CD4-positive, alpha-beta memory T cell (primary cell): ENCODE results near the gene ATP6V1G1. TPM values are rescaled to one million over a fixed set of nuclear protein-coding genes. Genes with fewer than 3 reads are reported as not detected.
"Not testable (repeated sequence)": the region's sequence is repeated elsewhere in the genome, so short reads cannot be mapped to it uniquely, and the experiment has no call there.

Experiments used
- CTCF ChIA-PET: fragments of 350-600 bp; sonication (Branson Sonifier 250); formaldehyde crosslinking; loops from one replicate; lab custom pipeline; 2021; ENCODE audit warnings: inconsistent platforms; ENCODE audit not compliant: partially characterized antibody; lab: Charles Lee
- POLR2A ChIA-PET: fragments of 350-600 bp; sonication (Branson Sonifier 250); formaldehyde crosslinking; loops from one replicate; lab custom pipeline; 2021; ENCODE audit not compliant: partially characterized antibody; lab: Charles Lee
- DNase-seq, 5 donors: peaks; one replicate each; pipeline versions ENCODE4 v3.0.0 to v3.0.0-alpha.2; 2020 to 2022; ENCODE audit warnings: mixed read lengths in 1 of 5
- H3K27ac ChIP-seq: one replicate; pipeline ENCODE4 v1.7.0; 2013; ENCODE audit warnings: low read depth, low read length
- H3K27me3 ChIP-seq: 2 replicates; pipeline ENCODE4 v1.7.0; 2013; ENCODE audit warnings: mild to moderate bottlenecking, low read length, moderate library complexity; ENCODE audit not compliant: insufficient read depth
- H3K36me3 ChIP-seq: 2 replicates; pipeline ENCODE4 v1.7.0; 2013; ENCODE audit warnings: mild to moderate bottlenecking, low read length, moderate library complexity; ENCODE audit not compliant: insufficient read depth
- H3K4me1 ChIP-seq: 2 replicates; pipeline ENCODE4 v1.7.0; 2013; ENCODE audit warnings: mild to moderate bottlenecking, low read length, moderate library complexity; ENCODE audit not compliant: insufficient read depth
- H3K4me3 ChIP-seq, 2 donors: one replicate each; pipeline ENCODE4 v1.7.0; 2013; ENCODE audit warnings: low read length in 2 of 2, mild to moderate bottlenecking in 1 of 2
- H3K9me3 ChIP-seq, 2 donors: one replicate each; pipeline ENCODE4 v1.7.0; 2013; ENCODE audit warnings: low read length in 2 of 2, control low read depth in 1 of 2; ENCODE audit not compliant: control insufficient read depth in 1 of 2
- H3K27ac Mint-ChIP-seq, 7 donors: one replicate each; pipeline ENCODE4 v1.8.0; 2020 to 2021; ENCODE audit warnings: mixed read lengths in 7 of 7, mild to moderate bottlenecking in 6 of 7, inconsistent platforms in 3 of 7, moderate library complexity in 3 of 7
- H3K27me3 Mint-ChIP-seq, 2 donors: one replicate each; pipeline ENCODE4 v1.8.0; 2020 to 2021; ENCODE audit warnings: mixed read lengths in 2 of 2
- H3K36me3 Mint-ChIP-seq, 2 donors: one replicate each; pipeline ENCODE4 v1.8.0; 2020 to 2021; ENCODE audit warnings: mixed read lengths in 2 of 2, inconsistent platforms in 1 of 2, mild to moderate bottlenecking in 1 of 2
- H3K4me1 Mint-ChIP-seq, 4 donors: one replicate each; pipeline ENCODE4 v1.8.0; 2020 to 2021; ENCODE audit warnings: mixed read lengths in 4 of 4, mild to moderate bottlenecking in 1 of 4
- H3K4me3 Mint-ChIP-seq, 8 donors: one replicate each; pipeline ENCODE4 v1.8.0; 2020 to 2021; ENCODE audit warnings: mixed read lengths in 8 of 8, mild to moderate bottlenecking in 7 of 8, moderate library complexity in 6 of 8, inconsistent platforms in 3 of 8
- H3K9me3 Mint-ChIP-seq, 8 donors: one replicate each; pipeline ENCODE4 v1.8.0; 2020 to 2021; ENCODE audit warnings: mixed read lengths in 8 of 8, mild to moderate bottlenecking in 5 of 8, inconsistent platforms in 3 of 8, moderate library complexity in 1 of 8
- intact Hi-C: fragments of 100-400 bp; cut with micrococcal nuclease; formaldehyde crosslinking; loops from one replicate; pipeline ENCODE4 v1.15.1; 2023
- polyA plus RNA-seq, 2 donors: library from polyadenylated mRNA; unstranded; fragments of 300-500 nt; fragmentation: Illumina TruSeq; gene quantifications; one replicate each; pipeline ENCODE4 v1.2.3, GENCODE V29; 2021
- total RNA-seq, 2 experiments: library from RNA; stranded (reverse); gene quantifications; one replicate each; pipeline ENCODE4 v1.2.3, GENCODE V29; 2021

The ATP6V1G1 gene
- total and polyA plus RNA-seq, 4 experiments from 2014 or later, result 121 to 449 (median 198) TPM

- H3K4me1 ChIP-seq, H3K36me3 Mint-ChIP-seq: not testable (repeated sequence)
- POLR2A ChIA-PET, result interaction anchor here (1.3 kb wide), 2 partner anchors 9 to 11 kb away, joined by 3 to 5 read pairs; partner anchors contain the start of gene ATP6V1G1
These were observed 10.8 kb upstream of the ATP6V1G1 start for GRCh38 chr9:114576779-114577178.

GRCh38 chr9:114578134-114578533 lies 9.4 kb upstream of the ATP6V1G1 start:
- intact Hi-C loops, H3K9me3 Mint-ChIP-seq, H3K36me3 ChIP-seq, H3K4me1 Mint-ChIP-seq, H3K27me3 ChIP-seq, H3K4me1 ChIP-seq, H3K27ac ChIP-seq, H3K36me3 Mint-ChIP-seq, H3K9me3 ChIP-seq, H3K4me3 ChIP-seq, DNase-seq, H3K4me3 Mint-ChIP-seq, H3K27me3 Mint-ChIP-seq: not testable (repeated sequence)
- POLR2A ChIA-PET, result interaction anchor here (0.7 kb wide), 1 partner anchor 94 kb away, joined by 3 read pairs; no protein-coding TSS in a partner anchor
- CTCF ChIA-PET, result interaction anchor here (1.6 kb wide), 1 partner anchor 75 kb away, joined by 3 read pairs; no protein-coding TSS in a partner anchor
- H3K27ac Mint-ChIP-seq, result peak overlapping the region in 1 of 7 donors; percentile 73

More at GRCh38 chr9:114576779-114577178, 10.8 kb upstream of the ATP6V1G1 start:
- H3K36me3 ChIP-seq, H3K27me3 ChIP-seq, H3K9me3 ChIP-seq, H3K27ac ChIP-seq, H3K27me3 Mint-ChIP-seq, DNase-seq, H3K27ac Mint-ChIP-seq, H3K9me3 Mint-ChIP-seq, H3K4me1 Mint-ChIP-seq, H3K4me3 ChIP-seq, H3K4me3 Mint-ChIP-seq, intact Hi-C loops: not testable (repeated sequence)
- CTCF ChIA-PET, result interaction anchor here (0.7 to 1.6 kb wide), 3 partner anchors 11 to 77 kb away, joined by 3 to 6 read pairs (median 6); partner anchors contain the start of gene ATP6V1G1

GRCh38 chr9:114580609-114581193 lies 6.9 kb upstream of the ATP6V1G1 start:
- no peaks in the 10 kb centered on the region for H3K27me3 ChIP-seq
- Mint-ChIP-seq H3K36me3 (no peaks in the 10 kb centered on the region), H3K9me3 (no peaks in the 10 kb centered on the region), H3K4me3 (no peak overlapping the region), H3K4me1 (no peaks in the 10 kb centered on the region), H3K27ac (no peak overlapping the region), H3K27me3 (peaks cover 0 to 3% of the 10 kb centered on the region in 2 donors)
- H3K4me1 ChIP-seq, result no peaks in the 10 kb centered on the region
- no peak overlapping the region for H3K27ac ChIP-seq
- CTCF ChIA-PET, result interaction anchor here (2.3 kb wide), 1 partner anchor 175 kb away, joined by 4 read pairs; no protein-coding TSS in a partner anchor
- POLR2A ChIA-PET, result no interaction called here
- no peak for DNase-seq
- H3K4me3 ChIP-seq, result no peak overlapping the region
- H3K9me3 ChIP-seq, result no peaks in the 10 kb centered on the region
- no peaks in the 10 kb centered on the region for H3K36me3 ChIP-seq
- intact Hi-C loops, result no loop called here

GRCh38 chr9:114583371-114584155 lies 4.0 kb upstream of the ATP6V1G1 start:
- no peak overlapping the region for H3K4me3 ChIP-seq
- Mint-ChIP-seq H3K27ac (no peak overlapping the region), H3K36me3 (peaks cover 7 to 12% of the 10 kb centered on the region in 2 donors), H3K4me1 (peaks cover 5 to 18% (median 12%) of the 10 kb centered on the region in 4 donors), H3K27me3 (peaks cover 0 to 3% of the 10 kb centered on the region in 2 donors), H3K4me3 (no peak overlapping the region), H3K9me3 (no peaks in the 10 kb centered on the region)
- ChIA-PET POLR2A (no interaction called here), CTCF (interaction anchor here (1.1 to 1.8 kb wide), 2 partner anchors 8 to 70 kb away, joined by 4 to 10 read pairs; no protein-coding TSS in a partner anchor)
- H3K36me3 ChIP-seq, result no peaks in the 10 kb centered on the region
- no peaks in the 10 kb centered on the region for H3K27me3 ChIP-seq
- no peaks in the 10 kb centered on the region for H3K9me3 ChIP-seq
- no peak overlapping the region for H3K27ac ChIP-seq
- peaks cover 9% of the 10 kb centered on the region for H3K4me1 ChIP-seq
- intact Hi-C loops, result no loop called here
- no peak for DNase-seq

GRCh38 chr9:114588210-114588609 lies 641 bp downstream of the ATP6V1G1 start:
- intact Hi-C loops, result no loop called here
- no peaks in the 10 kb centered on the region for H3K27me3 Mint-ChIP-seq
- peak overlapping the region; percentile 98 to 100 (median 99) for H3K27ac Mint-ChIP-seq
- peaks cover 53% of the 10 kb centered on the region for H3K4me1 ChIP-seq
- H3K27ac ChIP-seq, result peak overlapping the region; percentile 93
- peaks cover 6% of the 10 kb centered on the region for H3K36me3 ChIP-seq
- POLR2A ChIA-PET, result interaction anchor here (0.9 to 10.6 kb wide), 18 partner anchors 8 to 341 kb away, joined by 3 to 244 read pairs (median 5); partner anchors contain the start of genes AKNA, TMEM268 and WHRN
- H3K36me3 Mint-ChIP-seq, result peaks cover 21 to 33% of the 10 kb centered on the region in 2 donors
- peaks cover 41 to 62% (median 51%) of the 10 kb centered on the region in 4 donors for H3K4me1 Mint-ChIP-seq
- H3K9me3 Mint-ChIP-seq, result no peaks in the 10 kb centered on the region
- no peaks in the 10 kb centered on the region for H3K9me3 ChIP-seq
- H3K4me3 ChIP-seq, result peak overlapping the region; percentile 47 to 82
- peak in 2 of 5 donors; percentile 16 to 64 for DNase-seq
- no peaks in the 10 kb centered on the region for H3K27me3 ChIP-seq
- H3K4me3 Mint-ChIP-seq, result peak overlapping the region; percentile 96 to 99 (median 99)
- CTCF ChIA-PET, result interaction anchor here (1.3 to 12.3 kb wide), 7 partner anchors 12 to 202 kb away, joined by 3 to 240 read pairs (median 8); partner anchors contain the start of gene TMEM268

GRCh38 chr9:114588651-114589526 lies 1.3 kb downstream of the ATP6V1G1 start:
- ChIA-PET CTCF (interaction anchor here (1.6 to 12.3 kb wide), 5 partner anchors 23 to 203 kb away, joined by 3 to 240 read pairs (median 8); partner anchors contain the start of gene TMEM268), POLR2A (interaction anchor here (0.8 to 10.6 kb wide), 14 partner anchors 10 to 341 kb away, joined by 3 to 244 read pairs (median 6); partner anchors contain the start of genes AKNA and TMEM268)
- Mint-ChIP-seq H3K27ac (peak overlapping the region; percentile 98 to 100 (median 99)), H3K4me1 (peaks cover 41 to 69% (median 55%) of the 10 kb centered on the region in 4 donors), H3K4me3 (peak overlapping the region; percentile 96 to 99 (median 99)), H3K27me3 (no peaks in the 10 kb centered on the region), H3K9me3 (no peaks in the 10 kb centered on the region), H3K36me3 (peaks cover 21 to 40% of the 10 kb centered on the region in 2 donors)
- Histone ChIP-seq H3K4me1 (peaks cover 60% of the 10 kb centered on the region), H3K27me3 (no peaks in the 10 kb centered on the region), H3K36me3 (peaks cover 13% of the 10 kb centered on the region), H3K4me3 (peak overlapping the region; percentile 47 to 82), H3K27ac (peak overlapping the region; percentile 93), H3K9me3 (no peaks in the 10 kb centered on the region)
- intact Hi-C loops, result no loop called here
- no peak for DNase-seq
